HL-60/S4 treated with retinoic acid at 250 ng/mL for 4 days and 3 days (cell line): ENCODE measurements around the gene LENEP.

Experiments used
- in situ Hi-C: fragments of 300-500 bp; cut with MboI; formaldehyde crosslinking; loops from 2 replicates; pipeline ENCODE4 v1.7.0; 2022; ENCODE audit warnings: low sequenced_read_pairs

LENEP gene

GRCh38 chr1:155024315-155024714 is 30.9 kb downstream of the LENEP start:
- in situ Hi-C loops = no loop called here

- in situ Hi-C loops = no loop called here
Measured at GRCh38 chr1:155026154-155026553, 32.8 kb downstream of the LENEP start.

- in situ Hi-C loops = no loop called here
Measured at GRCh38 chr1:155026588-155026987, 33.2 kb downstream of the LENEP start.

- in situ Hi-C loops = no loop called here
Measured at GRCh38 chr1:155029513-155030242, 36.3 kb downstream of the LENEP start.

- in situ Hi-C loops = no loop called here
Measured at GRCh38 chr1:155030243-155030795, 36.9 kb downstream of the LENEP start.

- in situ Hi-C loops = no loop called here
Measured at GRCh38 chr1:155030899-155031298, 37.5 kb downstream of the LENEP start.

- in situ Hi-C loops = no loop called here
Measured at GRCh38 chr1:155032886-155033285, 39.5 kb downstream of the LENEP start.

GRCh38 chr1:155033524-155033923 is 40.1 kb downstream of the LENEP start, which contains the start of the genes DCST1 and DCST2:
Gene DCST1, plus strand, starts transcription at chr1:155033824. Its CDS starts 213 bp downstream, at chr1:155034037.
Gene DCST2, minus strand, starts transcription at chr1:155033781. Its CDS starts 80 bp downstream, at chr1:155033701.
- in situ Hi-C loops = no loop called here

- in situ Hi-C loops = no loop called here
Measured at GRCh38 chr1:155034318-155035208, 41.2 kb downstream of the LENEP start.

- in situ Hi-C loops = no loop called here
Measured at GRCh38 chr1:155035936-155036335, 42.5 kb downstream of the LENEP start.

- in situ Hi-C loops = no loop called here
Measured at GRCh38 chr1:155037043-155037442, 43.7 kb downstream of the LENEP start.

- in situ Hi-C loops = no loop called here
Measured at GRCh38 chr1:155037851-155038441, 44.6 kb downstream of the LENEP start.

GRCh38 chr1:155038602-155039307 is 45.4 kb downstream of the LENEP start:
- in situ Hi-C loops = no loop called here

- in situ Hi-C loops = no loop called here
Measured at GRCh38 chr1:155039308-155039669, 45.9 kb downstream of the LENEP start.

- in situ Hi-C loops = no loop called here
Measured at GRCh38 chr1:155040358-155041093, 47.1 kb downstream of the LENEP start.

- in situ Hi-C loops = no loop called here
Measured at GRCh38 chr1:155042789-155043188, 49.4 kb downstream of the LENEP start.

- in situ Hi-C loops = no loop called here
Measured at GRCh38 chr1:155043301-155043702, 49.9 kb downstream of the LENEP start.

- in situ Hi-C loops = no loop called here
Measured at GRCh38 chr1:155043793-155044192, 50.4 kb downstream of the LENEP start.
